Motor neuron (in vitro differentiated cells): ENCODE data around the gene PPP1R1C. TPM values are rescaled to one million over a fixed set of nuclear protein-coding genes. Genes with fewer than 3 reads are reported as not detected.
A peak's percentile ranks its signal among the peaks of the same experiment; 100 is the strongest.
"Not testable (repeated sequence)": the region's sequence is repeated elsewhere in the genome, so short reads cannot be mapped to it uniquely, and the experiment has no call there.

Experiments
- ATAC-seq, 8 experiments: fragments of 200-7000 bp; cut with Tn5 transposase; replicated peaks in 6 of 8; 2 replicates each; pipeline ENCODE4 v1.8.0; 2021; ENCODE audit warnings: mild to moderate bottlenecking in 8 of 8, moderate library complexity in 8 of 8
- H3K27ac ChIP-seq, 2 donors: fragments of 250-450 bp; sonication (Bioruptor Pico); 2 replicates each; pipeline ENCODE4 v1.9.0; 2021; ENCODE audit warnings: antibody characterized with exemption in 2 of 2, mild to moderate bottlenecking in 2 of 2, moderate library complexity in 1 of 2
- H3K4me1 ChIP-seq, 2 donors: fragments of 250-450 bp; sonication (Bioruptor Pico); replicated peaks in 1 of 2; 2 replicates each; pipeline ENCODE4 v1.6.1; 2021; ENCODE audit warnings: antibody characterized with exemption in 2 of 2, mild to moderate bottlenecking in 2 of 2, moderate library complexity in 1 of 2
- H3K4me3 ChIP-seq, 5 donors: fragments of 250-450 bp; sonication (Bioruptor Pico); 2 replicates each; pipeline ENCODE4 v1.9.0; 2021; ENCODE audit warnings: antibody characterized with exemption in 5 of 5, mild to moderate bottlenecking in 5 of 5, moderate library complexity in 4 of 5
- WGBS, 10 experiments: fragments of 450-650 bp; shearing (Covaris generic); methylation state at CpG; one replicate each; pipeline ENCODE4 v1.0.0; 2022; 5-methylcytosine and 5-hydroxymethylcytosine counted together
- in situ Hi-C, 9 experiments: fragments of 400-800 bp; cut with MboI; loops; one replicate each; pipeline ENCODE4 v1.15.0; 2021; ENCODE audit warnings: low sequenced_read_pairs in 9 of 9, low pct_unique_long_range_greater_than_20kb in 2 of 9; ENCODE audit not compliant: unreplicated experiment in 9 of 9
- total RNA-seq, 8 experiments: library from RNA; unstranded; fragments of 300-600 nt; gene quantifications; 2 replicates each; pipeline versions ENCODE4 v1.2.3 to v1.2.4, GENCODE V29; 2022

Gene PPP1R1C
- total RNA-seq, 8 experiments from 2014 or later, result 0.14 to 10.3 (median 0.46) TPM; not detected in 3

GRCh38 chr2:181955010-181955409, 30.6 kb upstream of the PPP1R1C start:
- Histone ChIP-seq H3K27ac (no peak overlapping the region), H3K4me1 (no peaks in the 10 kb centered on the region), H3K4me3 (no peak overlapping the region)
- in situ Hi-C loops, result no loop called here
- WGBS, 10 experiments, result 0 to 23% (median 0%) methylated on average over 1 of the region's 1 CpG; no CpG with 5 or more reads in 1 of the 10 experiments
- ATAC-seq, result peak in 4 of 8 experiments; percentile 14 to 37 (median 24)

- H3K4me3 ChIP-seq, in situ Hi-C loops, H3K27ac ChIP-seq, H3K4me1 ChIP-seq, ATAC-seq: not testable (repeated sequence)
- no CpG with 5 or more reads among the region's 3 CpGs for WGBS, 10 experiments
Observed at GRCh38 chr2:181955866-181956265, 29.8 kb upstream of the PPP1R1C start.

GRCh38 chr2:181957668-181958067, 28.0 kb upstream of the PPP1R1C start:
- peak in 3 of 8 experiments; percentile 60 to 82 (median 82) for ATAC-seq
- 28 to 100% (median 63%) methylated on average over 1 to 4 of the region's 4 CpGs for WGBS, 10 experiments
- in situ Hi-C loops, result no loop called here
- Histone ChIP-seq H3K4me3 (no peak overlapping the region), H3K4me1 (no peaks in the 10 kb centered on the region), H3K27ac (no peak overlapping the region)

- Histone ChIP-seq H3K4me1 (no peaks in the 10 kb centered on the region), H3K4me3 (no peak overlapping the region), H3K27ac (no peak overlapping the region)
- in situ Hi-C loops, result no loop called here
- no peak for ATAC-seq
- WGBS, 10 experiments, result 0 to 100% (median 50%) methylated on average over 1 of the region's 1 CpG; no CpG with 5 or more reads in 2 of the 10 experiments
Observed at GRCh38 chr2:181958726-181959125, 26.9 kb upstream of the PPP1R1C start.

GRCh38 chr2:181959508-181959907, 26.1 kb upstream of the PPP1R1C start:
- in situ Hi-C loops, result no loop called here
- Histone ChIP-seq H3K4me3 (no peak overlapping the region), H3K4me1 (no peaks in the 10 kb centered on the region), H3K27ac (no peak overlapping the region)
- ATAC-seq, result no peak

GRCh38 chr2:181961167-181961566, 24.5 kb upstream of the PPP1R1C start:
- H3K4me1 ChIP-seq, in situ Hi-C loops, H3K27ac ChIP-seq, H3K4me3 ChIP-seq, ATAC-seq: not testable (repeated sequence)
- WGBS, 10 experiments, result 83 to 95% (median 91%) methylated on average over 1 to 7 of the region's 8 CpGs; no CpG with 5 or more reads in 5 of the 10 experiments

- in situ Hi-C loops, result no loop called here
Observed at GRCh38 chr2:181962142-181962541, 23.5 kb upstream of the PPP1R1C start.

GRCh38 chr2:181970160-181970794, 15.4 kb upstream of the PPP1R1C start:
- in situ Hi-C loops, result no loop called here
- Histone ChIP-seq H3K27ac (no peak overlapping the region), H3K4me1 (no peaks in the 10 kb centered on the region), H3K4me3 (no peak overlapping the region)
- whole genome bisulfite sequencing, 10 experiments, result 0 to 84% (median 56%) methylated on average over 1 to 2 of the region's 2 CpGs; no CpG with 5 or more reads in 1 of the 10 experiments
- no peak for ATAC-seq

More at GRCh38 chr2:181962142-181962541, 23.5 kb upstream of the PPP1R1C start:
- Histone ChIP-seq H3K27ac (no peak overlapping the region), H3K4me1 (no peaks in the 10 kb centered on the region), H3K4me3 (no peak overlapping the region)
- ATAC-seq, result no peak
- 90 to 100% methylated on average over 1 to 2 of the region's 20 CpGs; no CpG with 5 or more reads in 8 of the 10 experiments for WGBS, 10 experiments

- ATAC-seq, result peak in 2 of 8 experiments; percentile 48 to 91
- Histone ChIP-seq H3K4me3 (no peak overlapping the region), H3K27ac (no peak overlapping the region), H3K4me1 (no peaks in the 10 kb centered on the region)
- 20 to 100% (median 60%) methylated on average over 1 to 3 of the region's 3 CpGs; no CpG with 5 or more reads in 3 of the 10 experiments for WGBS, 10 experiments
- in situ Hi-C loops, result no loop called here
Observed at GRCh38 chr2:181971032-181971431, 14.6 kb upstream of the PPP1R1C start.

- Histone ChIP-seq H3K4me3 (no peak overlapping the region), H3K4me1 (no peaks in the 10 kb centered on the region), H3K27ac (no peak overlapping the region)
- no peak for ATAC-seq
- in situ Hi-C loops, result no loop called here
- WGBS, 10 experiments, result 46 to 100% (median 78%) methylated on average over 1 to 5 of the region's 5 CpGs
Observed at GRCh38 chr2:181972431-181973170, 13.1 kb upstream of the PPP1R1C start.

- H3K4me1 ChIP-seq, result no peaks in the 10 kb centered on the region
- no peak overlapping the region for H3K4me3 ChIP-seq
- ATAC-seq, result peak in 1 of 8 experiments; percentile 10
- H3K27ac ChIP-seq, result no peak overlapping the region
- in situ Hi-C loops, result no loop called here
- 25 to 91% (median 70%) methylated on average over 1 to 5 of the region's 5 CpGs for WGBS, 10 experiments
Observed at GRCh38 chr2:181973171-181973783, 12.4 kb upstream of the PPP1R1C start.

- no peaks in the 10 kb centered on the region for H3K4me1 ChIP-seq
- no peak overlapping the region for H3K4me3 ChIP-seq
- 39 to 100% (median 82%) methylated on average over 1 to 4 of the region's 5 CpGs; no CpG with 5 or more reads in 2 of the 10 experiments for WGBS, 10 experiments
- ATAC-seq, result peak in 4 of 8 experiments; percentile 33 to 93 (median 56)
- no peak overlapping the region for H3K27ac ChIP-seq
- in situ Hi-C loops, result no loop called here
Observed at GRCh38 chr2:181977661-181978350, 7.8 kb upstream of the PPP1R1C start.
